HepG2 (cell line): Measurements from ENCODE around the gene SLC25A45. TPM values are rescaled to one million over a fixed set of nuclear protein-coding genes. Genes with fewer than 3 reads are reported as not detected.

Source experiments
- AGO2 ChIP-seq: fragments of 200-400 bp; formaldehyde crosslinking; optimal IDR thresholded peaks from 2 replicates; pipeline ENCODE3; 2017; ENCODE audit warnings: mild to moderate bottlenecking, low read depth, low read length, moderate library complexity
- GABPA ChIP-seq, 2 experiments: IDR thresholded peaks; 2 replicates each; pipeline ENCODE4 v1.6.1; 2011 to 2016; ENCODE audit warnings: low read depth in 2 of 2, low read length in 1 of 2, missing biosample characterization in 1 of 2, missing genetic modification characterization in 1 of 2
- MBD4 ChIP-seq: IDR thresholded peaks from 2 replicates; pipeline ENCODE4 v1.6.1; 2012; ENCODE audit warnings: low read length, inconsistent platforms, borderline replicate concordance
- NFIB ChIP-seq: sonication (generic); formaldehyde crosslinking; IDR thresholded peaks from 2 replicates; pipeline ENCODE4 v1.9.0; 2021; ENCODE audit warnings: missing genetic modification reagents, mild to moderate bottlenecking, borderline replicate concordance
- ONECUT2 ChIP-seq: sonication (generic); formaldehyde crosslinking; IDR thresholded peaks from 2 replicates; pipeline ENCODE4 v1.4.0; 2020; ENCODE audit warnings: missing genetic modification reagents
- POLR2A ChIP-seq, 2 experiments: IDR thresholded peaks; 2 replicates each; pipeline ENCODE4 v1.6.1; 2011; ENCODE audit warnings: low read depth in 2 of 2, low read length in 2 of 2, mild to moderate bottlenecking in 1 of 2, moderate library complexity in 1 of 2; ENCODE audit not compliant: insufficient read depth in 1 of 2
- POLR2AphosphoS2 ChIP-seq: IDR thresholded peaks from 2 replicates; pipeline ENCODE4 v1.6.1; 2011; ENCODE audit warnings: low read depth, low read length, improper control_type of control experiment
- RAD51 ChIP-seq: fragments of 450-650 bp; IDR thresholded peaks from 2 replicates; pipeline ENCODE4 v1.6.1; 2016; ENCODE audit warnings: borderline replicate concordance
- THAP11 ChIP-seq: IDR thresholded peaks from 2 replicates; pipeline ENCODE4 v1.6.1; 2016; ENCODE audit warnings: missing biosample characterization, missing genetic modification reagents
- ZFY ChIP-seq: sonication (generic); formaldehyde crosslinking; IDR thresholded peaks from 2 replicates; pipeline ENCODE4 v1.4.0; 2020; ENCODE audit warnings: missing genetic modification reagents
- ZNF451 ChIP-seq: sonication (generic); formaldehyde crosslinking; IDR thresholded peaks from 2 replicates; pipeline ENCODE4 v1.5.0; 2020; ENCODE audit warnings: mild to moderate bottlenecking, missing genetic modification reagents
- polyA plus RNA-seq, 8 experiments: library from polyadenylated mRNA; depleted of rRNA in 3 of 8; stranded (reverse) in 7 of 8; unstranded in 1 of 8; fragments of >200 nt; fragmentation: Illumina TruSeq in 4 of 8; extraction: Trizol in 4 of 8; gene quantifications; 2 replicates each; pipeline versions ENCODE4 v1.2.1 to v1.2.3, GENCODE V29; 2011 to 2016; ENCODE audit warnings: low read depth in 4 of 8, missing spikeins in 1 of 8, mixed read lengths in 1 of 8; ENCODE audit not compliant: insufficient read depth in 1 of 8
- total RNA-seq, 5 experiments: library from RNA; depleted of rRNA; stranded (reverse); fragments of >200 nt; fragmentation: Illumina TruSeq; extraction: Trizol; gene quantifications; 2 replicates each; pipeline ENCODE4 v1.2.3, GENCODE V29; 2016; ENCODE audit warnings: low read depth in 1 of 5
- TF ChIP-seq, protein P1 (sequence below), 2 experiments: sonication (generic) in 1 of 2; formaldehyde crosslinking in 1 of 2; IDR thresholded peaks; 2 replicates each; pipeline versions ENCODE4 v1.6.1 to v1.9.0; 2014 to 2022; ENCODE audit warnings: antibody characterized with exemption in 1 of 2, borderline replicate concordance in 1 of 2, inconsistent platforms in 1 of 2, low read depth in 1 of 2, missing genetic modification reagents in 1 of 2
- TF ChIP-seq, protein P2 (sequence below): sonication (generic); formaldehyde crosslinking; IDR thresholded peaks from 2 replicates; pipeline ENCODE4 v1.8.0; 2022; ENCODE audit warnings: mild to moderate bottlenecking, missing genetic modification reagents; ENCODE audit not compliant: insufficient replicate concordance
- TF ChIP-seq, protein P3 (sequence below): sonication (generic); formaldehyde crosslinking; IDR thresholded peaks from 2 replicates; pipeline ENCODE4 v1.5.0; 2020; ENCODE audit warnings: mild to moderate bottlenecking, missing genetic modification reagents
- TF ChIP-seq, protein P4 (sequence below): IDR thresholded peaks from 2 replicates; pipeline ENCODE4 v1.6.1; 2016; ENCODE audit warnings: control low read depth
- TF ChIP-seq, protein P5 (sequence below): sonication (generic); formaldehyde crosslinking; IDR thresholded peaks from 2 replicates; pipeline ENCODE4 v1.4.0; 2020; ENCODE audit warnings: low read depth, mild to moderate bottlenecking, missing genetic modification reagents

The SLC25A45 gene
- total and polyA plus RNA-seq, 2 of the 13 experiments (the other 11 are each of a cell fraction or from before 2014, with no cell fraction given): 1.2 to 3.4 TPM

DNA sequence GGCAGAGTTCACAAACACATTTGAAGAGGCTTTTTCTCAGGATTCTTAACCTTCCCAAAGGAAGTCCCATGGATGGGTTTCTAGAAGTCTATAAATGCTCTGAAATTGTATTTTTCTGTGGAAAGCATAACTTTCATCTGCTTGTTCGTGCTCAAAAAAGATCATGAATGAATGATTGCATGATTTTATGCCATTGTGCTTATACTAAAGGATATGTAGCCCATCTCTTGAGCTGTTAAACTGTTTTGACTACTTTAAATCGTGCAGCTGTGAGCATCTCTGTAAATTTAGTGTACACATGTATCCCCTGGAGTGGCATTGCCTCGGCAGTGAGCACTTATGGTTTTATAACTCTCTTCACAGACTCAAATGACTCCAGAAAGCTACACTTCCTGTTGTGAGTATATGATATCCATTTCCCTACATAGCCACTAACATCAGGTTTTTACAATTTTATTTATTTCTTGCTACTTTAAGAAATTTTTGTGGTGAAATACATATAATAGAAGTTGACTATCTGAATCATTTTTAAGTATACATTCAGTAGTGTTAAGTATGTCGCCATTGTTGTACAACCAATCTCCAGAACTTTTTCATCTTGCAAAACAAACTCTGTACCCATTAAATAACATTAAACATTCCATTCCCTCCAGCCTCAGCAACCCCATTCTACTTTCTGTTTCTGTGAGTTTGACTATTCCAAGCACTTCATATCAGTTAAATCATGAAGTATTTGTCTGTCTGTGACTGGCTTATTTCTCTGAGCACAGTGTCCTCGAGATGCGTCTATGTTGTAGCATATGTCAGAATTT lies 48.2 kb upstream of the SLC25A45 start (continued):
- TF ChIP-seq, protein P1, sequence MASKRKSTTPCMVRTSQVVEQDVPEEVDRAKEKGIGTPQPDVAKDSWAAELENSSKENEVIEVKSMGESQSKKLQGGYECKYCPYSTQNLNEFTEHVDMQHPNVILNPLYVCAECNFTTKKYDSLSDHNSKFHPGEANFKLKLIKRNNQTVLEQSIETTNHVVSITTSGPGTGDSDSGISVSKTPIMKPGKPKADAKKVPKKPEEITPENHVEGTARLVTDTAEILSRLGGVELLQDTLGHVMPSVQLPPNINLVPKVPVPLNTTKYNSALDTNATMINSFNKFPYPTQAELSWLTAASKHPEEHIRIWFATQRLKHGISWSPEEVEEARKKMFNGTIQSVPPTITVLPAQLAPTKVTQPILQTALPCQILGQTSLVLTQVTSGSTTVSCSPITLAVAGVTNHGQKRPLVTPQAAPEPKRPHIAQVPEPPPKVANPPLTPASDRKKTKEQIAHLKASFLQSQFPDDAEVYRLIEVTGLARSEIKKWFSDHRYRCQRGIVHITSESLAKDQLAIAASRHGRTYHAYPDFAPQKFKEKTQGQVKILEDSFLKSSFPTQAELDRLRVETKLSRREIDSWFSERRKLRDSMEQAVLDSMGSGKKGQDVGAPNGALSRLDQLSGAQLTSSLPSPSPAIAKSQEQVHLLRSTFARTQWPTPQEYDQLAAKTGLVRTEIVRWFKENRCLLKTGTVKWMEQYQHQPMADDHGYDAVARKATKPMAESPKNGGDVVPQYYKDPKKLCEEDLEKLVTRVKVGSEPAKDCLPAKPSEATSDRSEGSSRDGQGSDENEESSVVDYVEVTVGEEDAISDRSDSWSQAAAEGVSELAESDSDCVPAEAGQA (IDR thresholded peaks at IDR 0.05; ENCODE audit: low read depth): no peak
- TF ChIP-seq, protein P1 (CRISPR knock-in tag; IDR thresholded peaks at IDR 0.05; ENCODE audit: borderline replicate concordance): 0 out of 2 replicates have a peak, but pooled peaks have one; percentile 45
- TF ChIP-seq, protein P2, sequence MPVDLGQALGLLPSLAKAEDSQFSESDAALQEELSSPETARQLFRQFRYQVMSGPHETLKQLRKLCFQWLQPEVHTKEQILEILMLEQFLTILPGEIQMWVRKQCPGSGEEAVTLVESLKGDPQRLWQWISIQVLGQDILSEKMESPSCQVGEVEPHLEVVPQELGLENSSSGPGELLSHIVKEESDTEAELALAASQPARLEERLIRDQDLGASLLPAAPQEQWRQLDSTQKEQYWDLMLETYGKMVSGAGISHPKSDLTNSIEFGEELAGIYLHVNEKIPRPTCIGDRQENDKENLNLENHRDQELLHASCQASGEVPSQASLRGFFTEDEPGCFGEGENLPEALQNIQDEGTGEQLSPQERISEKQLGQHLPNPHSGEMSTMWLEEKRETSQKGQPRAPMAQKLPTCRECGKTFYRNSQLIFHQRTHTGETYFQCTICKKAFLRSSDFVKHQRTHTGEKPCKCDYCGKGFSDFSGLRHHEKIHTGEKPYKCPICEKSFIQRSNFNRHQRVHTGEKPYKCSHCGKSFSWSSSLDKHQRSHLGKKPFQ (CRISPR knock-in tag): no peak
- no peak for TF ChIP-seq ZNF451 (CRISPR knock-in tag)
- TF ChIP-seq GABPA (IDR thresholded peaks at IDR 0.05; ENCODE audit: low read depth, low read length): no peak
- no peak; the same call in 1 of the 2 replicates for TF ChIP-seq GABPA (CRISPR knock-in tag; IDR thresholded peaks at IDR 0.05; ENCODE audit: low read depth)
- TF ChIP-seq, protein P3, sequence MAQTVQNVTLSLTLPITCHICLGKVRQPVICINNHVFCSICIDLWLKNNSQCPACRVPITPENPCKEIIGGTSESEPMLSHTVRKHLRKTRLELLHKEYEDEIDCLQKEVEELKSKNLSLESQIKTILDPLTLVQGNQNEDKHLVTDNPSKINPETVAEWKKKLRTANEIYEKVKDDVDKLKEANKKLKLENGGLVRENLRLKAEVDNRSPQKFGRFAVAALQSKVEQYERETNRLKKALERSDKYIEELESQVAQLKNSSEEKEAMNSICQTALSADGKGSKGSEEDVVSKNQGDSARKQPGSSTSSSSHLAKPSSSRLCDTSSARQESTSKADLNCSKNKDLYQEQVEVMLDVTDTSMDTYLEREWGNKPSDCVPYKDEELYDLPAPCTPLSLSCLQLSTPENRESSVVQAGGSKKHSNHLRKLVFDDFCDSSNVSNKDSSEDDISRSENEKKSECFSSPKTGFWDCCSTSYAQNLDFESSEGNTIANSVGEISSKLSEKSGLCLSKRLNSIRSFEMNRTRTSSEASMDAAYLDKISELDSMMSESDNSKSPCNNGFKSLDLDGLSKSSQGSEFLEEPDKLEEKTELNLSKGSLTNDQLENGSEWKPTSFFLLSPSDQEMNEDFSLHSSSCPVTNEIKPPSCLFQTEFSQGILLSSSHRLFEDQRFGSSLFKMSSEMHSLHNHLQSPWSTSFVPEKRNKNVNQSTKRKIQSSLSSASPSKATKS (CRISPR knock-in tag): peak; percentile 75; the same call in 1 of the 2 replicates
- TF ChIP-seq ONECUT2 (CRISPR knock-in tag): no peak
- TF ChIP-seq ZFY: no peak
- no peak for TF ChIP-seq MBD4
- no peak for TF ChIP-seq RAD51
- TF ChIP-seq, protein P4, sequence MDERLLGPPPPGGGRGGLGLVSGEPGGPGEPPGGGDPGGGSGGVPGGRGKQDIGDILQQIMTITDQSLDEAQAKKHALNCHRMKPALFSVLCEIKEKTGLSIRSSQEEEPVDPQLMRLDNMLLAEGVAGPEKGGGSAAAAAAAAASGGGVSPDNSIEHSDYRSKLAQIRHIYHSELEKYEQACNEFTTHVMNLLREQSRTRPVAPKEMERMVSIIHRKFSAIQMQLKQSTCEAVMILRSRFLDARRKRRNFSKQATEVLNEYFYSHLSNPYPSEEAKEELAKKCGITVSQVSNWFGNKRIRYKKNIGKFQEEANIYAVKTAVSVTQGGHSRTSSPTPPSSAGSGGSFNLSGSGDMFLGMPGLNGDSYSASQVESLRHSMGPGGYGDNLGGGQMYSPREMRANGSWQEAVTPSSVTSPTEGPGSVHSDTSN (CRISPR knock-in tag): no peak
- peak; percentile 43 for TF ChIP-seq AGO2
- TF ChIP-seq, protein P5, sequence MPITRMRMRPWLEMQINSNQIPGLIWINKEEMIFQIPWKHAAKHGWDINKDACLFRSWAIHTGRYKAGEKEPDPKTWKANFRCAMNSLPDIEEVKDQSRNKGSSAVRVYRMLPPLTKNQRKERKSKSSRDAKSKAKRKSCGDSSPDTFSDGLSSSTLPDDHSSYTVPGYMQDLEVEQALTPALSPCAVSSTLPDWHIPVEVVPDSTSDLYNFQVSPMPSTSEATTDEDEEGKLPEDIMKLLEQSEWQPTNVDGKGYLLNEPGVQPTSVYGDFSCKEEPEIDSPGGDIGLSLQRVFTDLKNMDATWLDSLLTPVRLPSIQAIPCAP (CRISPR knock-in tag): no peak
- TF ChIP-seq POLR2A (IDR thresholded peaks at IDR 0.05; ENCODE audit: insufficient read depth in 1 of 2, low read depth in 2 of 2, low read length in 2 of 2): peak in 1 of 2 experiments; percentile 69; a peak in 2 of 4 replicates
- no peak for TF ChIP-seq THAP11 (CRISPR knock-in tag)
- TF ChIP-seq NFIB (CRISPR knock-in tag): no peak
- peak; percentile 19; the same call in 1 of the 2 replicates for TF ChIP-seq POLR2AphosphoS2
